Middle frontal gyrus (tissue), 1 donor: ENCODE data around the gene LTBR.
"Not testable (repeated sequence)": the region's sequence is repeated elsewhere in the genome, so short reads cannot be mapped to it uniquely, and the experiment has no call there.

Source experiments
- DNase-seq: peaks from one replicate; pipeline ENCODE4 v3.0.0-alpha.2; 2015; ENCODE audit warnings: low spot score; ENCODE audit errors: extremely low spot score

LTBR gene

DNA sequence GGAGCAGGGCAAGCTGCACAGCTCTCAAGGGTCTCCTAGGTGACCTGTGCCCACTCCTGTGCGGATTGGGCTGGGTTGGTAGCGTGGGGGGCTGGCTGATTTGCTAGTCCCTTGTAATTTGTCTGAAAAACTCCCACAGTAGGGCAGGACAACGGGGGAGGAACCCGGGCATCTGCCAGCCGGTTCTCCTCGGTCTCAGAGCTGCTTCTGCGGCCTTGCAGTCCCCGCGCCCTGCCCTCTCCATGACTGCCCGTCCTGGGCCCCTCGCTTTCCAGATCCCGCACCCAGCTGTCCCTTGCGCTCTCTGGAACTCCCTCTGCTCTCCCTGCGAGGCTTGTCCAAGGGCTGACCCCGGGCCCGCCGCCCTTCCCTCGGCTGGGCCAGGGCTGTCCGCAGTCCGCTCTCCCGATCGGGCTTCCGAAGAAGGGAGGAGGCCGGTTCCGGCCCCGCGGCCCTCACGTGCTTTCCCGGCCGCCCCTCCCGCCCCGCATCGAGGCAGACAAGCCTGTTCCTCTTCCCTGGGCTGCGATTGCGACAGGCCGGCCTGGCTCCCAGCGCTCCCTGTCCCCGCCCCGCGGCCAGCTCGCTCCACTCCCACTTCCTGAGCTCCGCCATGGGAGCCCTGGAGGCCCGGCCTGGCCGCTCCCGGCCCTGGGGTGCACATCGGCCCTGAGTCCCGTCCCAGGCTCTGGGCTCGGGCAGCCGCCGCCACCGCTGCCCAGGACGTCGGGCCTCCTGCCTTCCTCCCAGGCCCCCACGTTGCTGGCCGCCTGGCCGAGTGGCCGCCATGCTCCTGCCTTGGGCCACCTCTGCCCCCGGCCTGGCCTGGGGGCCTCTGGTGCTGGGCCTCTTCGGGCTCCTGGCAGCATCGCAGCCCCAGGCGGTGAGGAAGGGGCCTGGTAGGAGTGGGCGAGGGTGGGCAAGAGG is at the start of gene LTBR:
TSS of gene LTBR (plus strand) at position 591 of the 927 bp plus-strand sequence. CDS start at position 788, 197 bp downstream.
- no peak for DNase-seq

DNA sequence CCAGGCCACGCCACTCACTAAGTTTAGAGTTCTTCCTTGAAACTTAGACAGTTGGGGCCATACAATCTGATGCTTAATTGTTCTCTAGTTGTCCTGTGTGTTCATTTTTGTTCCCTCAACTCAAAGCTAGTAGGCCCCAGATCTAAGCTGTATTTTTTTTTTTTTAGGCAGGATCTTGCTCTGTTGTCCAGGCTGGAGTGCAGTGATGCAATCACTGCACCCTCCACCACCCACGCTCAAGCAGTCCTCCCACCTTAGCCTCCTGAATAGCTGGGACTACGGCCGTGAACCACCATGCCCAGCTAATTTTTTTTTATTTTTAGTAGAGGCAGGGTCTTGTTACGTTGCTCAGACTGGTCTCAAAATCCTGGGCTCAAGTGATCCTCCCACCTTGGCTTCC is 49.6 kb upstream of the LTBR start:
- DNase-seq: no peak

DNA sequence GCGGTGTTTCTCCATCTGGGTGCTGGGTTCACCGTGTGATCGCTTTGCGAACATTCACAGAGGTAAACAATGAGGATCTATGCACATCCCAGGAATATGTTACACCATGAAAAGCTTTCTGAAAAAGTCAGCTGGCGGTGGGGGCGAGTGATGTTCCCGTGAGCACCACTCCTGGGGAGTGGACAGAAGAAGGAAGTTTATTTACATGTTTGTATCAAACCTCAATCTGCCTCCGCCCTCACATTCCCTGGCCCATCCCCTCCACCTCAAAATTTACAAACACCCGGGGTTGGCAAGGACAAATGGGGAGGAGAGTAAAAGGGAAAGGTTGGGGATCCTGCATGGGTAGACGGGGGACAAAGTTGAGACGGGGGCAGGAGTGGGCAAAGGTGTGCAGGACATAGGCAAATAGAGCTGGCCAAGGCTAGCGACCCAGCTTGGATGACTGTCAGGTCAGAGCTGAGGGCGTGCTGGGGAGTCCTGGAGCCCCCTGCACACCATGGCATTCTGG is 49.0 kb upstream of the LTBR start:
- DNase-seq: no peak

DNA sequence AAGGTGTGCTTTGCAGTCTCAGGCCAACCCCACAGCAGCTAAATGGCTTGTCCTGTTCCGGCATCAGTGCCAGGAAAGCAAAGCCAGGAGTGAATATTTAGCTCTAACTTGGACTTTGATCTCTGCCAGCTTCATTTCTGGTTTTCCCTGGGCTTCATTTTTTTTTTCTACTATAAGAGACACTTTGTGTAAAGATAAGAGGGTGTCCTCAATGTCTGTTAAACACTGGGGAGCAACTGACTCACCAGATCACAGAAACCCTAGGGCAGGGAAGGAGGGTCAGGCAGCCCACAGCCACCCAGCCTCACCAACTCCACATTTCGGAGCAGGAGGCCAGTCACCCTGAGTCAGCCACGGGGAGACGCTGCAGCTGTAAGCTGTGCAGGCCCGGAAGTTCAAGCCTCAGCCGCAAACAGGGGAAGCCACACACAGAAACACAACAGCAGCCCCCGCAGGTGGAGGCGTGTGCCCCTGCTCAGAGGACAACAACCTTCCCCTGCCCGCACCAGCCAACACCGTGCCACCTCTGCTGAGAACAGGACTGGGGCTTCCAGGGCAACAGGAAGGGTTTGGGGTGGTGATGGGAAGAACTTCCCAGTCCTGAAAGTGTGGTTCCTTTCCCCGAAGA is 48.4 kb upstream of the LTBR start:
- no peak for DNase-seq

DNA sequence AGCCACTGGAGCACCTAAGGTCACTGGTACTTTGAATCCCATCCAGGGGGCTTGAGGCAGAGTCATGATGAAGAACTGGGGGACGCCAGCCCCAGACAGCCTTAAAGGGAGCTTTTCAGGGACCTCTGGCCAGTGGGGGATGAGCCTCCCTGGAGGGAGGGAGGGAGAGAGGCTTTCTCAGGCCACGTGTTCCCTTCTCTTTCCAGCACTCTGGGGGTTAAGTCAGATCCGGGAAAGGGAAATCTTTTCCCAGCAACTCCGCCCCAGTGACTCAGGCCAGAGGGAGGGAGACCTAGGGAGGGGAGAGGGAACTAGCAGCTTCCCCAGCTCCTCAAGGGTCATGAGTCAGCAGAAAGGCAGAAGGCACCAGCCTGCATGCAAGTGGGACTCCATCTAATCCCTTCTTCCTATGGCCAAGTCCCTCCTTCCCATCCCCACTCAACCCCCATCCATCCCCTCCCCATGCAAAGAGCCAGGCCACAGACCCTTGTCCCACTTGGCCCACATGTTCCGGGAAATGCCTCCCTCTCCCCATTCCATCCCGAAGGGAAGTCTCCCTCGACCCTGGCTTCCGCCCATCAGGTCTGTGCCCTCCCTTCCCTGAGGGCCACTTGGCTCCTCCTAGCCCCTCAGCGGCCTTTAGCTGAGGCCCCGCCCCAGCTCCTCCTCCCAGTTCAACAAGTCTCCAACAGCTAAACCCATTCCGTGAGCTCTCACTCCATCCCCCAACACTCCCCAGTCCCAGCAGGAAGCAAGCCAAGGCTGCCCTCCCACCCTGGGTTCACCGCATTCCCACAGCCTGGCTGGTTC is 47.7 kb upstream of the LTBR start:
- DNase-seq: no peak

DNA sequence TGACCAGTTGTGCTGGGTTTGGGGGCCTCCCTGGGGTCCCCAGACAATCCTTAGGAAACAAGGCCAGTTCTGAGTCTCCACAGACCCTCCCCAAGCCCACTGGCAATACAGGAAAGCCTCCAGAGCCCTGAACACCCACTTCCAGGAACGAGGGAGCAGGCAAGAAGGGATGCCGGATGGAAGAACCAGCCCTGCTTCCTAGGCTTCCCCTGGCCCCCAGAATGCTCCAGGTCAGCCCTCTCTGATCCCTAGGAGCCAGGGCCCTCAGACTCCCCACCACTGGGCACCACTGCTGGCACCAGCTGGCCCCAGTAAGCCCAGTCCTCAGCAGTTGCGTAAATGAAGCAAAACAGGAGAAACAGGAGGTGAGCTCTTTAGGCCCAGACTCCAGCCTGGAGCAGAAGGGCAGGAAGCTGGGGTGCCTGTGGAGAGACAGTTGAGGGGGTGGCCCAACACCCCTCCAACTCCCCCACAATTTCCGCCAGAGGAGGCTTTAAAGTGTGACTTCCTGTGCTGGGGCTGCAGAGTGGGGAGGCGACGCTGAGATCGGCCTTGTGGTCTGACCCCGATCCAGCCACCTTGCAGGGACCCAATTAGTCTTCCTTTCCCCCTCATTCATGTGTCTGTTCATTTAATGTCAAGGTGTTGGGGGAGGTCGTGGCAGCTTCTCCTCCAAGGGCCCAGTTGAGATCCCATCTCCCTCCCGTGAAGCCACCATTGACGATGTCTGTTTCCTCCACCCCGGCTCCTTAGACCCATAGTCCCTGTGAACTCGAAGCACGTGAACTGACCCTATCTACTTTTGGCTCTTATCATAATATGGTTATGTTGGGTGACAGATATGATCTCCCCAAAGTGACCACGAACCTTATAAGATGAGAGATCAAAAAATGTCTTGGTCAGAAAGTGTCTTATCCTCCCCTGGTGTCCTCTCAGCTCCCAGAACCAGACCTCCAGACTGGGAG is 46.8 kb upstream of the LTBR start:
- DNase-seq: no peak

DNA sequence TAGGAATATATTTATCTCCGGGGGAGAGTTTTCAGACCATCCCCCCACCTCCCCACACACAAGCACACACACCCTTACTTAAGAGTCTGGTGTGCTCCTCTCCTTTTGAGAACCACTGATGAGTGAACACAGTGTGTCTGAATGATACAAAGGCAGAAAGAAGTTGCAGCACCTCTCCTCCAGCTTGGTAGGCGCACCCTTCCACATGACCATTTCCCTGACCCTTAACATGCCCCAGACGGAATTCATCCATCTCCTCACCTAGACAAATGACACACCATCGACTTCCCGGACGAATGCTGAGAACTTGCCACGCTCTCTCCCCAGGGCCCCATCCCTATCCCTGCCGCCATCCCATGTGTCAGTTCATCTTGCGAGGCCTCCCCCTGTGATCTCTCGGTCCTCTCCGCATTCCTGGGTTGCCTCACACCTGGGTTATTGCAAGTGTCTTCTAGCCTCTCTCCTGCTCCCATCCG is 46.0 kb upstream of the LTBR start:
- no peak for DNase-seq

DNA sequence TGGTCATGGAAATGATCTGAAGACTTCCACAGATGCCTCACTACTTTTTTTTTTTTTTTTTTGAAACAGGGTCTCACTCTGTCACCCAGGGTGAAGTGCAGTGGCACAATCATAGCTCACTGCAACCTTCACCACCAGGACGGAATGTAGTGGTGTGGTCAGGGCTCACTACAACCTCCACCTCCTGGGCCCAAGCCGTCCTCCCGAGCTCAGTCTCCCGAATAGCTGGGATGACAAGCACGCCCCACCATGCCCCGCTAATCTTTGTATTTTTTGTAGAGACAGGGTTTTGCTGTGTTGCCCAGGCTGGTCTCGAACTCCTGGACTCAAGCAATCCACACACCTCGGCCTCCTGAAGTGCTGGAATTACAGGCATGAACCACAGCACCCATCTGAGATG is 45.4 kb upstream of the LTBR start:
- DNase-seq: not testable (repeated sequence)

DNA sequence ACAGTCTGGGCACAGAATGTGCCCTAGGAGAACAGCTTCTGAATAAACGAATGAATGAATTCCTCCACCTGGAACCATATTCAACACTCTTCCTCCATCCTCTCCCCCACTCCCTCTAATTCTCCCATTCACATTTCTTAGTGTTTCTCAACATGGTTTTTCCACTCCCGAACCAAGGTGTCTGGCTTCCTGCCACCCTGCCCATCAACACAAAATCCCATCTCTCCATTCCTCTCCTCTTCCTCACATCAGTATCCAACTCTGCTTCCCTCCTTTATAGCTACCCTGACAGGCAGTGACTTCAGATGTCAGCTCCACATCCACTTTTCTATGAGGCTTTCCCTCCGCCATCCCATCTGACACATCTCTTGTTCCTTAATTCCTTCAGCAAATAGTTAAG is 45.0 kb upstream of the LTBR start:
- DNase-seq: no peak

DNA sequence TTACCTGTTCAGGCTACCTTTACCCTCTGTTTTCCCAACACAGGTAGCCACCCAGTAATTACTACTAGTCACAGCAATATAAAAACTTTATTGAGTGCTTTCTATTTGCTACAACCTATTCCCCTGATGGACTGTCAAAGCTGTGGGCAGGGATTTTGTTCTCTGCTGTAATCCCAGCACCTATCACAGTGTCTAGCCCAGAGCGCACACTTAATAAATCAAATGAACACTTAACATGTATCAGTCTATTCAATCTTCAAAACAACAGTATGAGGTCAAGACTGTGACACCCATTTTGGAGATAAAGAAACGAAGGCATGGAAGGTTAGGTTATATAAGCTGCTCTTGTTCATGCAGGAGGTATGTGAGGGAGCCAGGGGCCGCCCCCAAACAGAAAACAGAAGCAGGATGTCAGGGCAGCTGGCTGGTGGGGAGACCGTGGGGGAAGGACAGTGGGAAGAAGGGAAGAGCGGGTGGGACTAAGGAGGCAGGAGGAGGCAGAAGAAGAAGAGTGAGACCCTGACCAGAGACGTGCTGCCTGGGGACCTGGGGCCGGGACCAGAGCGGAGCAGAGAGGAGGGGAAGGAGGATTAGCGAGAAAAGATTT is 43.8 kb upstream of the LTBR start:
- no peak for DNase-seq

DNA sequence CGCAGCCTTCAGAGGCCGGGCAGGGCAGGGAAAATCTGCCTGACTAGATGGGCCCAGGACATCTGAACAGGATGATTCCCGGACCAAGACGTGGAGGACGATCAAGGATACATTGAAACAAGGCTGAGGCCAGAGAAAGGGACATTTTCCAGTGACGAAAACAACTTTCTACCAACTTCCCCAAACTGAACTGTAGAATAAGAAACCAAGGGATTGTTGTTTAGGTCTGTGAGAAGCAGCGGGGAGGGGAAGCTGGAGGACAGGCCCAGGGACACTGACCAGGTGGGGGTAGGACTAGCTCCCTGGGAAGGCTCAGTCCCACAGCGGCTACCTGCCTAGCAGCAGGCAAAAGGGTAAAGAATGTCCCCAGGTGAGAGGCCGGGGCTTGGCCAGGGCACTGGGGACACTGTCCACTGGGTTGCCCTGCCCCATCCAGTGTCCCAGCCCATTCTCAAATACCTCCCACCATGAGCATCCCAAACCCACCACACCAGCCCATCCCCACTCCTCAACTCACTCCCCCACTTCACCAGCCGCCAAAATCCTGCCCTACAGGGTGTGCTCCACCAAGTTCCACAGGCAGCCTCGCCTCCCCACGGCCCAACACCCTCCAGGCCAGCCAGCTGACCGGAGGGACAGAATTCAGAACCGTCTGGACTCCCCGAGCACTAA is 43.1 kb upstream of the LTBR start:
- DNase-seq: no peak

DNA sequence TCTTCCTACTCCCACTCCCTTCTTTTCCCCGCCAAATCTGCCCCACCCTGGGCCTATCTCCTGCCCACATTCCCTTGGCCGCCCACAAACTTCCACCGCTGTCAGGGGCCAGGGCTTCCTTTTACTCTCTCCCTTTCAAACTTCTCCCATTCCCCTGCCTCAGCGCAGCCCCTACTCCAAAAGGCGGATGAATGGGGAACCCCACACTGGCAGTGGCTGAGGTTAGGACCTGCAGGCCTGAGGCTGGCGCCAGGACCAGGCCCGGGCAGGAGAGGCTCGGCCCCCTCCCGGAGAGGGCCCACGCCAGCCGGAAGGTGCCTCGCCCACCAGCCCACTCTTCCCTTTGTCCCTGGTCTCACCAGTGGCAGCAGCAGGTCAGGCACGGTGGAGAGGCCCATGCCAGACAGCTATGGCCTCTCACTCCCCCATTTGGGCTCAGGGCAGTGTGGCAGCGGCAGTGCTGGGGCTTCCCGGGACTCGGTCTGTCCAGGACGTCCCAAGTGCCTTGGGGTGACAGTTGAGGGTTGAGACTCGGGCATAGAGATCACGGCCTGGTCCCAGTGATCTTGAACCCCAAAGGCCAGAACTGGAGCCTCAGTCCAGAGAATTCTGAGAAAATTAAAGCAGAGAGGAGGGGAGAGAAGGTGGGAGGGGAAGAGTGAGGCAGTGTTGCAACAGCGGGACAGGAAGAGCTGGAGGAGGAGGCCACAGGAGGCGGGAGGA is 42.4 kb upstream of the LTBR start, which contains the start of gene TNFRSF1A:
TSS of gene TNFRSF1A (minus strand) at position 660 of the 723 bp plus-strand sequence. CDS start at position 398, 262 bp downstream.
- DNase-seq: no peak

DNA sequence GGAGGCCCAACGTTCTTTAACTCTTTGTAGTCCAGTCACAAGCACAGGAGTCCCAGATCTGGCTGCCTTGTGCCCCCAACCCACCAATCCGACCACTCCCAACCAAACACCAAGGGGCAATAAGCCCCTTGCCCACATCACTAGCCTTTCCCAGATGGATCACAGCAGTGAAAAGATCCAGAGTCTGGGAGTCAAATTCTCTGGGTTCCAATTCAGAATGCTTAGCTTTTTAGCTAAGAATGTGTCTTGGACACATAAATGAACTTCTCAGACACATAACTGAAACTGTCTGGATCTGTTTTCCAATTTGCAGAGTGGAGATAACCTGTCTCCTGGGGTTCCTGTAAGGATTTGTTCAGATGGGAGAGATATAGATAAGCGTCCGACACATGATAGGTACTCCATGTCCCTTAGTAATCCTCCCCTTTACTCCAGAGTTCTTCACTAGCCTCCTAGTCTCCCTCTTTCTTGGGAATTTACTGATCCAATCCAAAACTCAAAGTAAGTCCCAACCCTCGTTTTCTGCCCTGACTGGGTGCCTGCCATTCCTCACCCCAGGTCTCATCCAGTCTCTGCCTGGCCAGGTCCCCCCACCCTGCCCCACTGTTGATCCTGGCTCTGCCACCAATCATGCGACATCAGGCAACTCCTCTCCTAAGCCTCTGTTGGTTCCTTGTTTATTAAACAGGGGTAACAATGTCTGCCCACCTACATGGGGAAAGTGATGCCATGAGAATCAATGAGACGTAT is 41.6 kb upstream of the LTBR start:
- no peak for DNase-seq

DNA sequence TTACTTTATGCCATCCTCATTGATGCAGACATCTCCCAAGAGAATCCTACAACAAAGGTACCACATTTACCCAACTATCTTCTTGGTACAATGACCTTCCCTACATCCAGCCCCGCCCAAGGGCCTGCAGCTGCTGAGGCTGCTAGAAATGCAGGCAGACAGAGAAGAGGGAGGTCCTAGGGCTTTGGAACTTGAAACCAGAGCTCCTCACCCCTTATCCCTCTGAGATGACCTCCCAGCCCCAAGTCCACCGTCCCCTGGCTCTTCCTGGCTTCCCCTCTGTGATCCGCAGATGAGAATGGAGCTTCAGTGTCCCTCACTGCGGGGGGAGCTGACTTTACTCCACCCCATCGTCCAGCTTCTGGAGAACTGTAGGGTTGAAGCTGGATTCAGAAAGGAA is 40.4 kb upstream of the LTBR start:
- no peak for DNase-seq

DNA sequence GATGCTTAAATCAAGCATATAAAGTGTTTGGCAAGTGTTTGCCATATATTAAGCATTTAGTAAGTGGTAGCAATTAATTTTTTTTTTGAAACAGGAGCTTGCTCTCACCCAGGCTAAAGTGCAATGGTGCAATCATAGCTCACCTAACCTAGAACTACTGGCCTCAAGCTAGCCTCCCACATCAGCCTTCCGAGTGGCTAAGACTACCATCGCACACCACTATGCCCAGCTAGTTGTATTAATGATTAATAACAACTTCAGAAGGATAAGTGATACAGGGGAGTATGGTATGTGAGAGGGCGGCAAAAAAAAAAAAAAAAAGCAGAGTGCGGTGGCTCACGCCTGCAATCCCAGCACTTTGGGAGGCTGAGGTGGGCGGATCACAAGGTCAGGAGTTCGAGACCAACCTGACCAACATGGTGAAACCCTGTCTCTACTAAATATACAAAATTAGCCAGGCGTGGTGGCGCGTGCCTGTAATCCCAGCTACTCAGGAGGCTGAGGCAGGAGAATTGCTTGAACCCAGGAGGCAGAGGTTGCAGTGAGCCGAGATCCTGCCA is 39.8 kb upstream of the LTBR start:
- not testable (repeated sequence) for DNase-seq

DNA sequence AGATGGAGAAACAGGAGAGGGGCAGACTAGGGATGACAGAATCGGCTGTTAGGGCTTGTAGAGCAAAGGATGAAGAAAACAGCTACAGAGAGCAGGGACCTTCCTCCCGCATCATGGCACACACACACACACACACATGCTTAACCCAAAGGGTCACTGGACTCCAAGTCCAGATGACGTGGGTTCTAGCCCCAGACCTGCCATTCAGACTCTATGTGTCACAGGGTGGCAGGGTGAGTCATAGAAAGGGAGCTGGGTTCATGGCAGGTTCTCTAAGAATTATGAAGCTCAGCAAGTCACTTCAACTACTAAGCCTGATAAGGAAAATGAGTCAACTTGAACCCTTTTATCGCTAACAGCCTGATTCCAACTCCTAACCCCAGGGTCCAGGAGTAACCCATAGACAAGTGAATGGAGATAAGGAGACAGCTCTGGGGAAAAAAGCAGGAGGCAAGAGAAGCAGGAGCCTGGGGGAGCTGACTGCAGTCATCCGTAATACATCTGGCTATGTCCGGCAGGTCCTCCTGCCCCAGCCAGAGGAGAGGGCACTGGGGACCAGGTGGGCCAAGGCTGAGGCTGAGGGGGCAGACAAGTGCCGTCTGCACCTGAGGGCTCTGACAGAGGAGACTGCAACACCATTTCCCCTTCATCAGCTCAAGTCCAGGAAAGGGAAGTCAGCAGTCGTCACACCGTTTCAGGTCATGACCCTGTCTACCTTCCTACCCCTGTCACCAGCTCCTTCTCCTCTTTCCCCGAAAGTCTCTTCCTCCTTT is 38.5 kb upstream of the LTBR start:
- no peak for DNase-seq
